Stromal cell of bone marrow (primary cell): ENCODE data around the gene TP53TG3D.
"Not testable (repeated sequence)": the region's sequence is repeated elsewhere in the genome, so short reads cannot be mapped to it uniquely, and the experiment has no call there.

Experiments used
- DNase-seq: peaks from one replicate; pipeline ENCODE4 v3.0.0-alpha.2; 2012; ENCODE audit warnings: low read depth

The TP53TG3D gene, protein sequence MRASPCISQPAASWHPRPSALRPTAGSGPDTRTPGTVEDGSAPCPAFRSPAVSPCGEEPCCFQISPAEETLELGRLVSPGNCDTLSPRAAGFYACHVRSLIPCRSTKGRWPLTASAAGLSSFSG

DNA sequence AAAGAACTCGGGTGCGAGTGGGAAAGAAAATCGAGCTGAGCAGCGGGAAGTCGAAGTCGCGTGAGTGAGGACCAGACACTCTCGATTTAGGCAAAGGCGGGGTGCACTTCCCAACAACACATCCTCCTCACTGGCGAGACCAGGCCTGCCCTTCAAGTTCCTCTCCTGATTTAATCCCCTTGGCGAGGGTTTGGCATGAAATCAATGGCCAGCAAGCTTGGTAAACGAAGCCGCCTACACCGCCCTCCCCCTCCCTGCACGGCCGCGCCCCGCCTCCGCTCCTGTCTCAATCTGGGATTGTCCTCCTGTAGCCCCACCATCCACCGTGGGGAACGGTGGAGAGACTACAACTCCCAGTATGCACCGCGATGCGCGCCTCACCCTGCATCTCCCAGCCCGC, at the start of gene TP53TG3D:
Gene TP53TG3D, plus strand, starts transcription at position 301 of the 400 bp plus-strand sequence. Its CDS starts 68 bp downstream, at position 369.
- DNase-seq, result not testable (repeated sequence)

DNA sequence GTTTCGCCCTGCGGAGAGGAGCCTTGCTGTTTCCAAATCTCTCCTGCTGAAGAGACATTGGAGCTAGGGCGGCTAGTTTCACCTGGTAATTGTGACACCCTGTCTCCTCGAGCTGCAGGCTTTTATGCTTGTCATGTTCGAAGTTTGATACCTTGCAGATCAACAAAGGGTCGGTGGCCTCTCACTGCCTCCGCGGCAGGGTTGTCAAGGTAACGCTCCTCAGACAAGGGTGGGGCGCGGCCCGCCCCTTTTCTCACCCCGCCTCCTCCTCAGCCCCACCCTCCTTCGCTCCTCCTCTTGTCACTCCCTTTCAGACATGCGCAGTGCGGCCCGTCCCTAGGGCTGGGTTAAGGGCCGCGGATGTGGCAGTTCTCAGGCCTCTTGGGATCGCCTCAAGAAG, 421 bp downstream of the TP53TG3D start:
- not testable (repeated sequence) for DNase-seq

DNA sequence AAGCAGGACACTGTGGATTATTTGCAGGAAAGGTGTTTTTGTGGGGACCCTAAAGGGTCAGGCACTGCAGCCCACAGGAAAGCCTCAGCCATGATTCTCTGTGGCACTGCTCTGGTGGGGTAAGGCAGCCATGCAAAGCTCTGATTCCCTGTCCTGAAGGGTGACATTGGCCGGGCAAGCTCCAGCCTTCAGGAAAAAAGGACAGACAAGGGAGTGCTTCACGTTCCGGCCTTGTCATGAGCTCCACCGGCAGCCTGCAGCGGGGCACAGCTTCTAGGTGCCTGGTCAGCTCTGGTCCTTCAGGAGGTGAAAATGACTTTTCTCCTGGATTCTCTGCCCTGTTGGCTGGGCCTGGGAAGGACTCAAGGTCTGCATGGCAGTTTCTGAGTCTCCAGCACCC, 8.4 kb downstream of the TP53TG3D start:
- DNase-seq, result not testable (repeated sequence)

DNA sequence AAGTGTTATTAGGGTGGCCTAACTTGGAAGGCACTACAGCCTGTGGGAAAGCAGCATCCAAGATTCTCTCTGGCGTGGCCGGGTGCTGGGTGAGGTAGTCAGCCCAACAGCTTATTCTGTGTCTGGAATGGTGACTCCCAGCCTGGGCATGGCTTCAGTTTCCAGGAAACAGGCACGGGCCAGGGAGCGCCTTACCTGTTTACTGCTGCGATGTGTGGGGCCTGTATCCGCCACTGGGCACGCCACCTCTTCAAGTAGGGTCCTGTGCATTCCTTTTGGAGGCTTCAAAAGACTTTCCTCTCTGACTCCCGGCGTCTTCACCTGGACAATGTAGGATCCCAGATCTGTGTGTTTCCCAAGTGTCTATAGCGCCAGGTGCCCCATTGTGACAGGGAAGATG, 10.5 kb downstream of the TP53TG3D start:
- DNase-seq, result not testable (repeated sequence)

DNA sequence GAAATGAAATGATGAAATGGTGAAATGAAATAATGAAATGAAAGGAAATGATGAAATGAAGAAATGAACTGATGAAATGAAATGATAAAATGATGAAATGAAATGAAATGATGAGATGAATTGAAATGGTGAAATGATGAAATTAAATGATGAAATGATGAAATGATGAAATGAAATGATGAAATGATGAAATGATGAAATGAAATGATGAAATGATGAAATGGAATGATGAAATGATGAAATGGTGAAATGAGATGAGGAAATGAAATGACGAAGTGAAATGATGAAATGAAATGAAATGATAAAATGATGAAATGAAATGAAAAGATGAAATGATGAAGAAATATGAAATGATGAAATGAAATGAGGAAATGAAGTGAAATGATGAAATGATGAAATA, 28.8 kb downstream of the TP53TG3D start:
- not testable (repeated sequence) for DNase-seq

DNA sequence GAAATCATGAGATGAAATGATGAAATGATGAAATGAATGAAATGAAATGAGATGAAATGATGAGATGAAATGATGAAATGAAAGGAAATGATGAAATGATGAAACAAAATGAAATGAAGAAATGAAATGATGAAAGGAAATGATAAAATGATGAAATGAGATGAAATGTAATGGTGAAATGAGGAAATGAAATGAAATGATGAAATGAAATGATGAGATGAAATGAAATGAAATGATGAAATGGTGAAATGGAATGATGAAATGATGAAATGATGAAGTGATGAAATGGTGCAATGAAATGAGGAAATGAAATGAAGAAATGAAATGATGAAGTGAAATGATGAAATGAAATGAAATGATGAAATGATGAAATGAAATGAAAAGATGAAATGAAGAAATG, 29.9 kb downstream of the TP53TG3D start:
- not testable (repeated sequence) for DNase-seq

DNA sequence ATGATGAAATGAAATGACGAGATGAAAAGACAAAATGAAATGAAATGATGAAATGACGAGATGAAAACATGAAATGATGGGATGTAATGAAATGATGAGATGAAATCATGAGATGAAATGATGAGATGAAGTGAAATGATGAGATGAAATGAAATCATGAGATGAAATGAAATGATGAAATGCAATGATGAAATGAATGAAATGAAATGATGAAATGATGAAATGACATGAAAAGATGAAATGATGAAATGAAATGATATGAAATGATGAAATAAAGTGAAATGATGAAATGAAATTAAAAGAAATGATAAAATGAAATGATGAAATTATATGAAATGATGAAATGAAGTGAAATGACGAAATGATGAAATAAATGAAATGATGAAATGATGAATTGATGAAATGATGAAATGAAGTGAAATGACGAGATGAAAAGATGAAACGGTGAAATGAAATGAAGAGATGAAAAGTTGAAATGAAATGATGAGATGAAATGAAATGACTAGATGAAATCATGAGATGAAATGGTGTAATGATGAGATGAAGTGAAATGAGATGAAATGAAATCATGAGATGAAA, 30.9 kb downstream of the TP53TG3D start:
- DNase-seq, result not testable (repeated sequence)

DNA sequence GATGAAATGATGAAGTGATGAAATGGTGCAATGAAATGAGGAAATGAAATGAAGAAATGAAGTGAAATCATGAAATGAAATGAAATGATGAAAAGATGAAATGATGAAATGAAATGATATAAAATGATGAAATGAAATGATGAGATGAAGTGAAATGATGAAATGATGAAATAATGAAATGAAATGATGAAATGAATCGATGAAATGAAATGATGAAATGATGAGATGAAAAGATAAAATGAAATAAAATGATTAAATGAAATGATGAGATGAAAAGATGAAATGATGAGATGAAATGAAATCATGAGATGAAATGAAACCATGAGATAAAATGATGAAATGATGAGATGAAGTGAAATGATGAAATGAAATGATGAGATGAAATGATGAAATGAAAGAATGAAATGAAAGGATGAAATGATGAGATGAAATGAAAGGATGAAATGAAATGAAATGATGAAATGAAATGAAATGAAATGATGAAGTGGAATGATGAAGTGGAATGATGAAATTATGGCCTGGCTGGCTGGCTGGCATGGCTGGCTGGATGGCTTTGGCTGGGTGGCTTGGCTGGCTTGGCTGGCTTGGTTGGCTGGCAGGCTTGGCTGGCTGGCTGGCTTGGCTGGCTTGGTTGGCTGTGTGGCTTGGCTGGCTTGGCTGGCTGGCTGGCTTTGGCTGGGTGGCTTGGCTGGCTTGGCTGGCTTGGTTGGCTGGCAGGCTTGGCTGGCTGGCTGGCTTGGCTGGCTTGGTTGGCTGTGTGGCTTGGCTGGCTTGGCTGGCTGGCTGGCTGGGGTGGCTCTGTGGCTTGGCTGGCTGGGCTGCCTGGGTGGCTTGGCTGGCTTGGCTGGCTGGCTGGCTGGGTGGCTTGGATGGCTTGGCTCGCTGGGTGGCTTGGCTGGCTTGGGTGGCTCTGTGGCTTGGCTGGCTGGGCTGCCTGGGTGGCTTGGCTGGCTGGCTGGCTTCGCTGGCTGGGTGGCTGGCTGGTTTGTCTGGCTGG, 32.0 kb downstream of the TP53TG3D start:
- not testable (repeated sequence) for DNase-seq

DNA sequence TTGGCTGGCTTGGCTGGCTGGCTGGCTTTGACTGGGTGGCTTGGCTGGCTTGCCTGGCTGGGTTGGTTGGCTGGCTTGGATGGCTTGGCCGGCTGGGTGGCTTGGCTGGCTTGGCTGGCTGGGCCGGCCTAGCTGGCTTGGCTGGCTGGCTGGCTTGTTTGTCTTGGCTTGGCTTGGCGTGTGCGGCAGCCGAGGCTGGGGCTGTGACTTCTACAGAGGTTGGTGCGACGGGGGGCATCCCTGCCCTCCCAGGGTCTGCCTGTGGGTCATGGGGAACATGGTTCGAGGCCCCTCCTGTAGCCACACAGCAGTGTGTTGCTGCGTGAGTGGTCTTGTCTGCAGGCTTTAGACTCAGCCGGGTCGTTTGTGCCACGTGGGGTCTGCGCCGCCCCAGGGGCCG, 33.1 kb downstream of the TP53TG3D start:
- DNase-seq, result not testable (repeated sequence)

DNA sequence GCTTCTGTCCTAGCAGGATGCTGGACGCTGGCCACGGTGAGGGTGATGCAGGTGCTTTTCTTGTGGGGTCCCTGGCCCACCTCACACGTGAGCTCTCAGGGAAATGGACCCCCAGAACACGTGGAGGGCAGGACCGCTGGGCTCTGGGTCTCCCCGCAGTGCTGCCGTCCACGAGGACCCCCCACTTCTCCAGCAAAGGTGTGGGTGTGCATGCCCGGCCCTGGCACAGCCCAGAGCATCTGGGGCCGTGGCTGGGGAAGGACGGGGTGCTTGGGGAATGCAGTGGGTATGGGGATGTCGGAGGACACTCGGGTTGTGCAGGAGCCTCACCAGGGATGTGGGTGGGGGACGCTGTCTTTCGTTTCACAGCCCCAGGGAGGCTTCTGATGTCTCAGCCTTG, 34.7 kb downstream of the TP53TG3D start:
- not testable (repeated sequence) for DNase-seq

DNA sequence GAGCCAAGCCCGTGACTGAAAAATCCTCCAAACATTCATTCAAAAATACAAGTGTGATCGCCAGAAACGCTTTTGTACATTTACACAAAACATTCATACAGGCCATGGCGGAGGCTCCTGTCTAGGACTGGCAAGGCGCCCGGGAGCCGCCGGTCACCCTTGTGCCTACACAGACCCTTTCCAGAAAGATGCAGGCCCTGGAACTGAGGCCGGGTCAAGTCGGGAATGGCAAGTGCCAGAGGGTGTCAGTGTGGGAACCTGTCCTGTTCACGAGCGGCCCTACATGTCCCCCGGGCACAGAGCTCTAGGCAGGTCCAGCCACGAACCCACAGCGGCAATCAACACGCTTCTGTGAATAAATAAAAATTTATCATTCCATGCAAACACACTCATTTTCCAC, 36.1 kb downstream of the TP53TG3D start:
- not testable (repeated sequence) for DNase-seq

DNA sequence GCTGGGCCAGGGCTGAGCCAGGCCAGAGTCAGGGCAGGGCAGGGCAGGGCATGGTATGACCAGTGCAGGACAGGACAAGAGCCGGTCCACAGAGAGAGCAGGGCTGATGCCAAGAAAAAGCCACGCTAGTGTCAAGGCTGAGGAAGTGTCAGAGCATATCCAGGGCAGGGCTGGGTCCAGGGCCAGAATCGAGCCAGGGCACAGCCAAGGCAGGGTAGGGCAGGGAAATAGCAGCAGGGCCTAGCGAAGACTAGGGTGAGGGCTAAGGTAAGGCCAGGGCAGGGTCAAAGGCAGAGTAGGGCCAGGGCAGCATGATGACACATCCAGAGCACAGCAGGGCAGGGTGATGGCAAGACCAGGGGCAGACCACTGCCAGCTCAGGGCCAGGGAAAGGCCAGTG, 49.7 kb downstream of the TP53TG3D start:
- DNase-seq, result not testable (repeated sequence)
